OCI-LY3 (cell line): ENCODE measurements around the gene CRYM.

Source experiments
- H2AFZ ChIP-seq: fragments of 200-600, 300-600 bp; shearing (Covaris generic); 2 replicates; pipeline ENCODE4 v1.6.0; 2014; ENCODE audit warnings: antibody characterized with exemption, low read depth, low read length
- H3K27ac ChIP-seq: fragments of 200-600, 300-600 bp; sonication (generic); 2 replicates; pipeline ENCODE4 v1.5.1; 2014; ENCODE audit warnings: mild to moderate bottlenecking, low read length, moderate library complexity, mixed read lengths
- H3K27me3 ChIP-seq: fragments of 200-600, 300-600 bp; sonication (generic); 2 replicates; pipeline ENCODE4 v1.6.1; 2014; ENCODE audit warnings: low read depth, low read length, mixed read lengths
- H3K36me3 ChIP-seq: fragments of 200-600, 300-600 bp; sonication (generic); replicated peaks from 2 replicates; pipeline ENCODE3; 2014; ENCODE audit warnings: low read depth, low read length, mixed read lengths
- H3K4me1 ChIP-seq: fragments of 300-600, 200-600 bp; sonication (generic); 2 replicates; pipeline ENCODE4 v1.6.1; 2014; ENCODE audit warnings: low read length, mixed read lengths
- H3K4me2 ChIP-seq: fragments of 200-600, 300-600 bp; sonication (generic); 2 replicates; pipeline ENCODE4 v1.6.1; 2014; ENCODE audit warnings: low read length, mixed read lengths
- H3K4me3 ChIP-seq: fragments of 300-600, 200-600 bp; sonication (generic); 2 replicates; pipeline ENCODE4 v1.5.1; 2014; ENCODE audit warnings: antibody characterized with exemption, mild to moderate bottlenecking, low read length, moderate library complexity
- H3K79me2 ChIP-seq: fragments of 300-600, 200-600 bp; shearing (Covaris generic); 2 replicates; pipeline ENCODE4 v1.6.1; 2014; ENCODE audit warnings: mild to moderate bottlenecking, low read length, mixed read lengths
- H3K9ac ChIP-seq: fragments of 300-600, 200-600 bp; shearing (Covaris generic); 2 replicates; pipeline ENCODE4 v1.6.0; 2014; ENCODE audit warnings: mild to moderate bottlenecking, low read length, moderate library complexity
- H3K9me3 ChIP-seq: fragments of 200-600, 300-600 bp; shearing (Covaris generic); 2 replicates; pipeline ENCODE4 v1.6.1; 2014; ENCODE audit warnings: low read length, mixed read lengths; ENCODE audit not compliant: insufficient read depth
- H4K20me1 ChIP-seq: fragments of 200-600, 300-600 bp; sonication (generic); 2 replicates; pipeline ENCODE4 v1.6.1; 2016; ENCODE audit warnings: low read length, mixed read lengths; ENCODE audit not compliant: insufficient read depth
- CTCF ChIP-seq: fragments of 200-600, 300-600 bp; sonication (generic); IDR thresholded peaks from 2 replicates; pipeline ENCODE4 v1.5.1; 2014; ENCODE audit warnings: antibody characterized with exemption, low read length, low read depth
- EZH2phosphoT487 ChIP-seq: fragments of 200-600 bp; shearing (Covaris generic); IDR thresholded peaks from 2 replicates; pipeline ENCODE4 v1.6.1; 2018; ENCODE audit warnings: antibody characterized with exemption, mixed run types, low read depth

CRYM gene

GRCh38 chr16:21227866-21228265, 50.2 kb downstream of the CRYM start:
- Histone ChIP-seq H3K4me1 (no peaks in the 10 kb centered on the region), H3K9ac (no peak overlapping the region), H3K4me3 (no peak overlapping the region), H3K79me2 (no peaks in the 10 kb centered on the region), H2AFZ (no peak overlapping the region), H3K27ac (no peak overlapping the region), H4K20me1 (no peaks in the 10 kb centered on the region), H3K36me3 (no peaks in the 10 kb centered on the region), H3K4me2 (no peak overlapping the region), H3K27me3 (peaks cover 70% of the 10 kb centered on the region), H3K9me3 (no peaks in the 10 kb centered on the region)
- TF ChIP-seq EZH2phosphoT487 (no peak), CTCF (no peak)

- H3K9me3 ChIP-seq, result no peaks in the 10 kb centered on the region
- H2AFZ ChIP-seq, result no peak overlapping the region
- no peaks in the 10 kb centered on the region for H3K36me3 ChIP-seq
- H3K27ac ChIP-seq, result no peak overlapping the region
- TF ChIP-seq EZH2phosphoT487 (no peak), CTCF (no peak)
- no peak overlapping the region for H3K9ac ChIP-seq
- no peaks in the 10 kb centered on the region for H4K20me1 ChIP-seq
- H3K4me1 ChIP-seq, result no peaks in the 10 kb centered on the region
- no peaks in the 10 kb centered on the region for H3K79me2 ChIP-seq
- H3K4me3 ChIP-seq, result no peak overlapping the region
- no peak overlapping the region for H3K4me2 ChIP-seq
- H3K27me3 ChIP-seq, result peaks cover 62% of the 10 kb centered on the region
Measured at GRCh38 chr16:21226749-21227148, 51.3 kb downstream of the CRYM start.

GRCh38 chr16:21224800-21225199, 53.3 kb downstream of the CRYM start:
- Histone ChIP-seq H3K27ac (no peak overlapping the region), H3K27me3 (peaks cover 47% of the 10 kb centered on the region), H4K20me1 (no peaks in the 10 kb centered on the region), H2AFZ (no peak overlapping the region), H3K4me3 (no peak overlapping the region), H3K9me3 (no peaks in the 10 kb centered on the region), H3K4me2 (no peak overlapping the region), H3K36me3 (no peaks in the 10 kb centered on the region), H3K9ac (no peak overlapping the region), H3K4me1 (no peaks in the 10 kb centered on the region), H3K79me2 (no peaks in the 10 kb centered on the region)
- no peak for TF ChIP-seq CTCF
- TF ChIP-seq EZH2phosphoT487, result no peak

- Histone ChIP-seq H2AFZ (0 out of 2 replicates have a peak overlapping the region, but pooled peaks have one; percentile 45), H3K79me2 (no peaks in the 10 kb centered on the region), H4K20me1 (no peaks in the 10 kb centered on the region), H3K27me3 (peaks cover 37% of the 10 kb centered on the region), H3K4me1 (no peaks in the 10 kb centered on the region), H3K4me2 (peak overlapping the region; percentile 24; the same call in 1 of the 2 replicates), H3K9ac (no peak overlapping the region), H3K36me3 (no peaks in the 10 kb centered on the region), H3K27ac (no peak overlapping the region), H3K4me3 (no peak overlapping the region), H3K9me3 (no peaks in the 10 kb centered on the region)
- no peak for TF ChIP-seq EZH2phosphoT487
Measured at GRCh38 chr16:21223787-21224186, 54.3 kb downstream of the CRYM start.
